K562 (cell line): Measurements from ENCODE around the gene SPATA24. TPM values are rescaled to one million over a fixed set of nuclear protein-coding genes. Genes with fewer than 3 reads are reported as not detected.

Experiments used
- CREM ChIP-seq: IDR thresholded peaks from 2 replicates; pipeline ENCODE4 v1.6.1; 2014; ENCODE audit warnings: antibody characterized with exemption, low read depth
- CTBP1 ChIP-seq: fragments of 450-650 bp; IDR thresholded peaks from 2 replicates; pipeline ENCODE4 v1.6.1; 2016; ENCODE audit warnings: borderline replicate concordance
- E2F1 ChIP-seq: sonication (generic); formaldehyde crosslinking; IDR thresholded peaks from 2 replicates; pipeline ENCODE4 v1.8.1; 2023; ENCODE audit warnings: mild to moderate bottlenecking, missing genetic modification reagents, moderate library complexity
- E2F8 ChIP-seq: fragments of 450-650 bp; IDR thresholded peaks from 2 replicates; pipeline ENCODE4 v1.7.1; 2018; ENCODE audit warnings: mild to moderate bottlenecking, low read depth; ENCODE audit not compliant: partially characterized antibody
- ETV1 ChIP-seq: fragments of 450-650 bp; conservative IDR thresholded peaks from 2 replicates; pipeline ENCODE4 v1.6.1; 2016; ENCODE audit warnings: missing genetic modification characterization, control low read depth, low read depth, missing compliant biosample characterization
- MAZ ChIP-seq, 2 experiments: fragments of 450-650 bp in 1 of 2; sonication (generic) in 1 of 2; formaldehyde crosslinking; IDR thresholded peaks in 1 of 2; conservative IDR thresholded peaks in 1 of 2; 2 replicates each; pipeline versions ENCODE4 v1.4.0 to v1.5.0; 2020; ENCODE audit warnings: mild to moderate bottlenecking in 1 of 2, missing genetic modification reagents in 1 of 2
- NKRF ChIP-seq: fragments of 450-650 bp; IDR thresholded peaks from 2 replicates; pipeline ENCODE4 v1.6.1; 2016; ENCODE audit warnings: borderline replicate concordance
- PBX2 ChIP-seq, 2 experiments: IDR thresholded peaks in 1 of 2; conservative IDR thresholded peaks in 1 of 2; 2 replicates each; pipeline ENCODE4 v1.6.1; 2016; ENCODE audit warnings: low read depth in 2 of 2, mild to moderate bottlenecking in 1 of 2, missing compliant biosample characterization in 1 of 2, missing genetic modification characterization in 1 of 2, moderate library complexity in 1 of 2
- ZBTB43 ChIP-seq: sonication (generic); formaldehyde crosslinking; IDR thresholded peaks from 2 replicates; pipeline ENCODE4 v1.8.0; 2023; ENCODE audit warnings: mild to moderate bottlenecking, missing genetic modification reagents
- ZFPM2 ChIP-seq: fragments of 250-450 bp; sonication (Bioruptor Pico); IDR thresholded peaks from 2 replicates; pipeline ENCODE4 v1.5.1; 2022; ENCODE audit warnings: mild to moderate bottlenecking
- ZNF408 ChIP-seq: fragments of 250-450 bp; sonication (Bioruptor Pico); IDR thresholded peaks from 2 replicates; pipeline ENCODE4 v1.4.0; 2020; ENCODE audit warnings: low read depth, mild to moderate bottlenecking, moderate library complexity
- polyA plus RNA-seq, 8 experiments: library from polyadenylated mRNA; depleted of rRNA in 4 of 8; stranded (reverse) in 5 of 8; unstranded in 3 of 8; fragments of >200 nt; fragmentation: Nextera tagmentation in 2 of 8; fragmentation: Illumina TruSeq in 1 of 8; extraction: Ambion mirVana in 2 of 8; extraction: Trizol in 1 of 8; gene quantifications; 2 replicates each; pipeline versions ENCODE4 v1.2.1 to v1.2.3, GENCODE V29; 2011 to 2014; ENCODE audit warnings: inconsistent platforms in 1 of 8, missing spikeins in 1 of 8
- total RNA-seq, 7 experiments: library from RNA; depleted of rRNA in 6 of 7; stranded (reverse); fragments of >200 nt in 6 of 7; fragmentation: Illumina TruSeq in 2 of 7; extraction: Trizol in 2 of 7; gene quantifications; 2 replicates each; pipeline versions ENCODE4 v1.2.1 to v1.2.3, GENCODE V29; 2011 to 2021; ENCODE audit warnings: low replicate concordance in 1 of 7

The SPATA24 gene
- total and polyA plus RNA-seq, 9 of the 15 experiments (the other 6 are each of a cell fraction or from before 2014, with no cell fraction given): 4.1 to 12.6 (median 8.0) TPM

GRCh38 chr5:139403787-139404483 lies at the start of gene SPATA24 (continued):
- TF ChIP-seq NKRF (peak; percentile 98), E2F8 (peak; percentile 65), ZNF408 (CRISPR knock-in tag) (no peak), E2F1 (CRISPR knock-in tag) (no peak; the same call in 1 of the 2 replicates), MAZ (CRISPR knock-in tag; conservative IDR thresholded peaks at IDR 0.05 in 1 of 2, IDR thresholded peaks at IDR 0.05 in 1 of 2) (peak; percentile 87 to 93), ZBTB43 (peak; percentile 46; the same call in 1 of the 2 replicates), ETV1 (tag) (peak; percentile 70), ZFPM2 (no peak), CTBP1 (peak; percentile 76; the same call in 1 of the 2 replicates), PBX2 (CRISPR knock-in tag; IDR thresholded peaks at IDR 0.05; ENCODE audit: low read depth) (no peak), PBX2 (tag; conservative IDR thresholded peaks at IDR 0.05; ENCODE audit: low read depth) (no peak), CREM (peak; percentile 90)
